ENCODE measurements around the gene TCAIM. TPM values are rescaled to one million over a fixed set of nuclear protein-coding genes. Genes with fewer than 3 reads are reported as not detected.

Gene TCAIM
- total and polyA plus RNA-seq, 2 experiments from 2014 or later = 20.7 to 36.3 TPM

DNA sequence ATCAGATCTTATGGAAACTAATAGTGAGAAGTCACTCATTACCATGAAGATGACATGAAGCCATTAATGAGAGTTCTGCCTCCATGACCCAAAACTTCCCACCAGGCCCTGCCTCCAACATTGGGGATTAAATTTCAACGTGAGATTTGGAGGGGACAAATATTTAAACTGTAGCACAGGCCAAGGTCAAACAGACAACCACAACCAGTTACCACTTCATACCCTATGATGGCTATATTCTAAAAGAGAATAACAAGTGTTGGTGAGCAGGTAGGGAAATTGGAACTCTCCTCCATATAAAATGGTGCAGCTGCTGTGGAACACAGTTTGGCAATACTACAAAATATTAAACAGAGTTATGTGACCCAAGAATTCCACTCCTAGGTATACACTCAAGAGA is 36.9 kb downstream of the TCAIM start:
- no peak for DNase-seq (ENCODE audit: low spot score)
- Histone ChIP-seq H3K27me3 (no peaks in the 10 kb centered on the region), H3K36me3 (replicated peaks; ENCODE audit: insufficient read depth, low read depth) (no peaks in the 10 kb centered on the region), H3K4me2 (no peak overlapping the region), H4K20me1 (ENCODE audit: insufficient read depth, poor library complexity, severe bottlenecking) (no peaks in the 10 kb centered on the region), H3K4me1 (ENCODE audit: insufficient read depth) (no peaks in the 10 kb centered on the region), H3K9me2 (replicated peaks; ENCODE audit: insufficient read depth) (no peaks in the 10 kb centered on the region), H2AFZ (no peak overlapping the region), H3K79me2 (no peaks in the 10 kb centered on the region), H3K9me3 (ENCODE audit: low read depth) (no peaks in the 10 kb centered on the region), H3K4me3 (no peak overlapping the region), H3K27ac (no peak overlapping the region)
- 83% methylated on average over 1 of the region's 1 CpG for WGBS (ENCODE audit: low lambda C conversion rate, missing lambda C conversion rate)
- TF ChIP-seq EZH2 (IDR thresholded peaks at IDR 0.05; ENCODE audit: borderline replicate concordance) = no peak
- TF ChIP-seq, protein P1, sequence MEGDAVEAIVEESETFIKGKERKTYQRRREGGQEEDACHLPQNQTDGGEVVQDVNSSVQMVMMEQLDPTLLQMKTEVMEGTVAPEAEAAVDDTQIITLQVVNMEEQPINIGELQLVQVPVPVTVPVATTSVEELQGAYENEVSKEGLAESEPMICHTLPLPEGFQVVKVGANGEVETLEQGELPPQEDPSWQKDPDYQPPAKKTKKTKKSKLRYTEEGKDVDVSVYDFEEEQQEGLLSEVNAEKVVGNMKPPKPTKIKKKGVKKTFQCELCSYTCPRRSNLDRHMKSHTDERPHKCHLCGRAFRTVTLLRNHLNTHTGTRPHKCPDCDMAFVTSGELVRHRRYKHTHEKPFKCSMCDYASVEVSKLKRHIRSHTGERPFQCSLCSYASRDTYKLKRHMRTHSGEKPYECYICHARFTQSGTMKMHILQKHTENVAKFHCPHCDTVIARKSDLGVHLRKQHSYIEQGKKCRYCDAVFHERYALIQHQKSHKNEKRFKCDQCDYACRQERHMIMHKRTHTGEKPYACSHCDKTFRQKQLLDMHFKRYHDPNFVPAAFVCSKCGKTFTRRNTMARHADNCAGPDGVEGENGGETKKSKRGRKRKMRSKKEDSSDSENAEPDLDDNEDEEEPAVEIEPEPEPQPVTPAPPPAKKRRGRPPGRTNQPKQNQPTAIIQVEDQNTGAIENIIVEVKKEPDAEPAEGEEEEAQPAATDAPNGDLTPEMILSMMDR (IDR thresholded peaks at IDR 0.05; ENCODE audit: poor library complexity) = no peak
- TF ChIP-seq EZH2phosphoT487 (IDR thresholded peaks at IDR 0.05; ENCODE audit: low read depth, severe bottlenecking, unreplicated experiment) = no peak

DNA sequence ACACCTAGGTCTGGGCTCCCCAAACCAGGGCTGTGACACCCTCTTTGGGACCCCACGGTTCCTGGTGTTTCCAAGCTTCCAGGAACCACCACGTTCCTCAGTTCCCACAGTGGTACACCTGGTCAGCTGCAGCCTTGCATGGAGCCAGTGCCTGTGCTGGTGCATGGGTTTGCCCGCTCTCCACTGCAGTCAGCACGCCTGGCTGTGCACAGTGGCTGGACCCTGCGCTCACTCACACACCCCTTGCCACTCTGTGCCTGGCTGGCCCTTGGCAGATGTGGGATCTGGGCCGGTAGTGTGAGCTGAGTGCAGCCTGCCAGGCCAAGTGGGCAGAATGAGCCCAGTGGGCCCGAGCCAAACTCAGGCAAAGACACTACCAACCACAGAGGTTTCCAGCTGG is 48.8 kb downstream of the TCAIM start:
- Histone ChIP-seq H3K4me2 (no peak overlapping the region), H3K4me1 (ENCODE audit: insufficient read depth) (no peaks in the 10 kb centered on the region), H4K20me1 (ENCODE audit: insufficient read depth, poor library complexity, severe bottlenecking) (no peaks in the 10 kb centered on the region), H3K9me3 (ENCODE audit: low read depth) (no peaks in the 10 kb centered on the region), H3K4me3 (no peak overlapping the region), H3K27ac (no peak overlapping the region), H3K79me2 (no peaks in the 10 kb centered on the region), H2AFZ (no peak overlapping the region), H3K27me3 (no peaks in the 10 kb centered on the region), H3K36me3 (replicated peaks; ENCODE audit: insufficient read depth, low read depth) (no peaks in the 10 kb centered on the region), H3K9me2 (replicated peaks; ENCODE audit: insufficient read depth) (no peaks in the 10 kb centered on the region)
- DNase-seq (ENCODE audit: low spot score) = no peak
- WGBS (ENCODE audit: low lambda C conversion rate, missing lambda C conversion rate) = 98% methylated on average over 7 of the region's 7 CpGs
- no peak for TF ChIP-seq EZH2 (IDR thresholded peaks at IDR 0.05; ENCODE audit: borderline replicate concordance)
- TF ChIP-seq, protein P1 (IDR thresholded peaks at IDR 0.05; ENCODE audit: poor library complexity) = no peak
- TF ChIP-seq EZH2phosphoT487 (IDR thresholded peaks at IDR 0.05; ENCODE audit: low read depth, severe bottlenecking, unreplicated experiment) = no peak

DNA sequence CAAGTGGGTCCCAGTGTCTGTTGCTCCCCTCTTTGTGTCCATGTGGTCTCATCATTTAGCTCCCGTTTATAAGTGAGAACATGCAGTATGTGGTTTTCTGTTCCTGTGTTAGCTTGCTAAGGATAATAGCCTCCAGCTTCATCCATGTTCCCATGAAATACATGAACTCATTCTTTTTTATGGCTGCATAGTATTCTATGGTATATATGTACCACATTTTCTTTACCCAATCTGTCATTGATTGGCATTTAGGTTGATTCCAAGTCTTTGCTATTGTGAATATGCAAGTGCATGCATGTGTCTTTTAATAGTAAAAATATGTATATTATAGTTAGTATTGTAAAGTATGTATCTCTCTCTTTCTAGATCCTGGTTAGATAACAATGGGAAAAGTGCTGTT is 53.9 kb downstream of the TCAIM start:
- 95% methylated on average over 1 of the region's 1 CpG for WGBS (ENCODE audit: low lambda C conversion rate, missing lambda C conversion rate)
- no peaks in the 10 kb centered on the region for H3K27me3 ChIP-seq
- no peaks in the 10 kb centered on the region for H3K36me3 ChIP-seq (replicated peaks; ENCODE audit: insufficient read depth, low read depth)
- H3K4me3 ChIP-seq = no peak overlapping the region
- H3K79me2 ChIP-seq = no peaks in the 10 kb centered on the region
- no peak for DNase-seq (ENCODE audit: low spot score)
- H3K4me1 ChIP-seq (ENCODE audit: insufficient read depth) = no peaks in the 10 kb centered on the region
- no peaks in the 10 kb centered on the region for H4K20me1 ChIP-seq (ENCODE audit: insufficient read depth, poor library complexity, severe bottlenecking)
- H2AFZ ChIP-seq = no peak overlapping the region
- no peaks in the 10 kb centered on the region for H3K9me3 ChIP-seq (ENCODE audit: low read depth)
- no peaks in the 10 kb centered on the region for H3K9me2 ChIP-seq (replicated peaks; ENCODE audit: insufficient read depth)
- H3K27ac ChIP-seq = no peak overlapping the region
- no peak overlapping the region for H3K4me2 ChIP-seq
- TF ChIP-seq, protein P1 (IDR thresholded peaks at IDR 0.05; ENCODE audit: poor library complexity) = no peak
- TF ChIP-seq EZH2 (IDR thresholded peaks at IDR 0.05; ENCODE audit: borderline replicate concordance) (no peak), EZH2phosphoT487 (IDR thresholded peaks at IDR 0.05; ENCODE audit: low read depth, severe bottlenecking, unreplicated experiment) (no peak)

DNA sequence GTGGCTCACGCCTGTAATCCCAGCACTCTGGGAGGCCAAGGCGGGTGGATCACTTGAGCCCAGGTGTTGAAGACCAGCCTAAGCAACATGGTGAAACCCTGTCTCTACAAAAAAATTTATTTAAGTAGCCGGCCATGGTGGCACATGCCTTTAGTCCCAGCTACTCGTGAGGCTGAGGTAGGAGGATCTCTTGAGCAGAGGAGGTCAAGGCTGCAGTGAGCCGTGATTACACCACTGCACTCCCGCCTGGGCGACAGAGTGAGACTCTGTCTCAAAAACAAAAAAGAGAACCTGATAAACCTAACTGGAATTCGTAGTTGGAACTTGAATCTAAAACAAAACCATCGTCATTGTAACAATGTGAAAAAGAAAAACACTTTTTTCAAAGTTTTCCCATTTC is 57.1 kb downstream of the TCAIM start:
- H3K9me2 ChIP-seq (replicated peaks; ENCODE audit: insufficient read depth) = no peaks in the 10 kb centered on the region
- WGBS (ENCODE audit: low lambda C conversion rate, missing lambda C conversion rate) = 95% methylated on average over 9 of the region's 9 CpGs
- no peaks in the 10 kb centered on the region for H3K79me2 ChIP-seq
- H3K27me3 ChIP-seq = no peaks in the 10 kb centered on the region
- no peak overlapping the region for H3K4me2 ChIP-seq
- no peaks in the 10 kb centered on the region for H3K36me3 ChIP-seq (replicated peaks; ENCODE audit: insufficient read depth, low read depth)
- no peak for DNase-seq (ENCODE audit: low spot score)
- H3K9me3 ChIP-seq (ENCODE audit: low read depth) = no peaks in the 10 kb centered on the region
- no peak overlapping the region for H3K4me3 ChIP-seq
- no peak overlapping the region for H2AFZ ChIP-seq
- no peaks in the 10 kb centered on the region for H3K4me1 ChIP-seq (ENCODE audit: insufficient read depth)
- H3K27ac ChIP-seq = no peak overlapping the region
- H4K20me1 ChIP-seq (ENCODE audit: insufficient read depth, poor library complexity, severe bottlenecking) = no peaks in the 10 kb centered on the region
- TF ChIP-seq EZH2 (IDR thresholded peaks at IDR 0.05; ENCODE audit: borderline replicate concordance) (no peak), EZH2phosphoT487 (IDR thresholded peaks at IDR 0.05; ENCODE audit: low read depth, severe bottlenecking, unreplicated experiment) (no peak)
- TF ChIP-seq, protein P1 (IDR thresholded peaks at IDR 0.05; ENCODE audit: poor library complexity) = no peak

All from hepatocyte (in vitro differentiated cells).